ENCODE results near the gene FOXC1.
A peak's percentile ranks its signal among the peaks of the same experiment; 100 is the strongest.

Gene FOXC1

DNA sequence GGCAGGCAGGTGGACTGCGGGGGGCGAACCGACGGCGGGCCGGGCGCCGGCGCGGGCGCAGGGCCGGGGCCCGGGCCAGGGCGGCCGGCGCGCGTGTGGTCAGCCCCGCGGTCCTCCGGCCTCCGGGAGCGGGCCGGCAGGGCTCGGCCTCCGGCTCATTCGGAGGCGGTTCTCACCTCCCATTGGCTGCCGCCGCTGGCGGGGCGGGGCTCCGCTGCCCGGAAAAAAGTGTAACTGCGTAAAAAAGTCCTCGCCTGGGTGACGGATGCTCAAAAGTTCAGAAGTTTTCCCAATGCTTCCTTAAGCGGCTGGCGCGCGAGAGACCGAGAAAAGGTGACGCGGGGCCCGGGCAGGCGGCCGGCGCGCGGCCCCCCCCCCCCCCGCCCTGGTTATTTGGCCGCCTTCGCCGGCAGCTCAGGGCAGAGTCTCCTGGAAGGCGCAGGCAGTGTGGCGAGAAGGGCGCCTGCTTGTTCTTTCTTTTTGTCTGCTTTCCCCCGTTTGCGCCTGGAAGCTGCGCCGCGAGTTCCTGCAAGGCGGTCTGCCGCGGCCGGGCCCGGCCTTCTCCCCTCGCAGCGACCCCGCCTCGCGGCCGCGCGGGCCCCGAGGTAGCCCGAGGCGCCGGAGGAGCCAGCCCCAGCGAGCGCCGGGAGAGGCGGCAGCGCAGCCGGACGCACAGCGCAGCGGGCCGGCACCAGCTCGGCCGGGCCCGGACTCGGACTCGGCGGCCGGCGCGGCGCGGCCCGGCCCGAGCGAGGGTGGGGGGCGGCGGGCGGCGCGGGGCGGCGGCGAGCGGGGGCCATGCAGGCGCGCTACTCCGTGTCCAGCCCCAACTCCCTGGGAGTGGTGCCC is at the start of gene FOXC1:
FOXC1 (plus strand) TSS at position 268 of the 849 bp plus-strand sequence; CDS start at position 799, 531 bp downstream.
- Mint-ChIP-seq H3K27me3 (peaks cover 61% of the 10 kb centered on the region), H3K9me3 (no peaks in the 10 kb centered on the region), H3K4me3 (peak within 1 kb of the TSS; percentile 76), H3K36me3 (ENCODE audit: low read depth) (no peaks in the 10 kb centered on the region), H3K27ac (peak within 1 kb of the TSS; percentile 63), H3K4me1 (ENCODE audit: low read depth) (peaks cover 50% of the 10 kb centered on the region)

DNA sequence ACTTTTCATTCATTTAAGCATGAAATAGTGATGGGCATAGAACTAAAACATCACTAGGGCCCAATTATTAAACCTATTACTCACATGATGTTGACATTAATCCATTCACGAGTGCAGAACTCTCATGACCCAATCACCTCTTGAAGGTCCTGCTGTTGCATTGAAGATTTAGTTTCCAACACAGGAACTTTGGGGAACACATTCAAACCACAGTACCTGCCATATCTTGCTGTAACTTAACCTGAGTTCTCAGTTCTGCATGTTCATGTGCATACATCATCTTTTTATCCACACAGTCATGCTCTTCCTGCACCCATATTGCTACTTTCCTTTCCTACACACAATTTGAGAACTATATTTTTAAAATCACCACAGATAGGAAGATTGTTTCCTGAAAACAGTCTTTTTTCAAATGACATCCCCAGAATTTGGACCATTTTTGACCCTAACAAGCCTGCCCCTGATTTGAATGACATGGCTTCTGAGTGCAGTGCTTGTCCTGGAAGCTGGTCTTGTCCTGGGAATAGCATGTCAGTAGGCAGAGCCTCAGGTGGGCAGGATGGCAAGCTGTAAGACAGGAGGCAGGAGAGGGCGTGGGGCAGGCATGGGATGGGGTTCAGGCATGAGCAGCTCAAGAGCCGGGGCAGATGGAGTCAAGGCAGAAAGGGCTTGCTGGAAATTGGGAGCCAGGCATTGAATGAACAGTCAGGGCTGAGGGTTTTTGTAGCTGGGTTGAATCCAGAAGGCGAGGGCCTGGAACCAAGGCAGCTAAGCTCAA is 49.2 kb upstream of the FOXC1 start:
- Mint-ChIP-seq H3K27me3 (peaks cover 20% of the 10 kb centered on the region), H3K36me3 (ENCODE audit: low read depth) (no peaks in the 10 kb centered on the region), H3K9me3 (no peaks in the 10 kb centered on the region), H3K4me3 (no peak overlapping the region), H3K4me1 (ENCODE audit: low read depth) (peaks cover under 1% of the 10 kb centered on the region), H3K27ac (no peak overlapping the region)

DNA sequence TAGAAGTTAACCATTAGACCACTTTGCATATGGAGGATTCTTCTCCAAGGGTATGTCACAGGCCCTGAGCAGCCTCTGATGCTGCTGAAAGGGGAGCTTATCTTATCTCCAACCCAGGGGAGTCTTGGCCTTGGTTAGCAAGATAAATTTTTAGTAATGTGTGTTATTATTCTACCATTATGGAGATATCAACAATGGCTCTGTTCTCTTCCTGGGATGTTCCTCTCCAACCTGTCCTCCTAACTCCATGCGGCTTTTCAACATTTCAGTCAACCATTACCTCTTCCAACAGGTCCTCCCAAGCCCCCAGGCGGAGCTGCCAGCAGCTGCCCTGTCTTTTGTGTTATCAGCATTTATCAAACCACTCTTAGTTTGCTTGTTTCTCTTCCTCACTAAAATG is 48.4 kb upstream of the FOXC1 start:
- H3K27me3 Mint-ChIP-seq, result peaks cover 14% of the 10 kb centered on the region
- no peaks in the 10 kb centered on the region for H3K9me3 Mint-ChIP-seq
- no peak overlapping the region for H3K4me3 Mint-ChIP-seq
- H3K4me1 Mint-ChIP-seq (ENCODE audit: low read depth), result no peaks in the 10 kb centered on the region
- no peak overlapping the region for H3K27ac Mint-ChIP-seq
- no peaks in the 10 kb centered on the region for H3K36me3 Mint-ChIP-seq (ENCODE audit: low read depth)

GRCh38 chr6:1562171-1562955 is 47.4 kb upstream of the FOXC1 start:
- H3K27me3 Mint-ChIP-seq, result peaks cover 11% of the 10 kb centered on the region
- H3K27ac Mint-ChIP-seq, result no peak overlapping the region
- no peaks in the 10 kb centered on the region for H3K4me1 Mint-ChIP-seq (ENCODE audit: low read depth)
- no peaks in the 10 kb centered on the region for H3K9me3 Mint-ChIP-seq
- no peak overlapping the region for H3K4me3 Mint-ChIP-seq
- no peaks in the 10 kb centered on the region for H3K36me3 Mint-ChIP-seq (ENCODE audit: low read depth)

DNA sequence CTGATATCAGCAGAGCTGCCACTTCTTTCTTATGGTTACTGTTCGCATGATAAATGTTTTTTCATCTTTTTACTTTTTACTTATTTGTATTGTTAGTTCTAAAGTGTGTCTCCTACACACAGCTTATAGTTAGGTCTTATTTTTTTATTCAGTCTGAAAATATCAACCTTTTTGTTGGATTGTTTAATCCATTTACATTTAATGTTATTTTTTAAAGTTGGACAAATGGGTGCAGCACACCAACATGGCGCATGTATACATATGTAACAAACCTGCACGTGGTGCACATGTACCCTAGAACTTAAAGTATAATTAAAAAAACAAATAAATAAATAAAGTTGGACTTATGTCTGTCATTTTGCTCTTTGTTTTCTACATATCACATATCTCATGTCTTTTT is 40.3 kb upstream of the FOXC1 start:
- Mint-ChIP-seq H3K4me3 (no peak overlapping the region), H3K36me3 (ENCODE audit: low read depth) (no peaks in the 10 kb centered on the region), H3K4me1 (ENCODE audit: low read depth) (no peaks in the 10 kb centered on the region), H3K27ac (no peak overlapping the region), H3K9me3 (peaks cover 16% of the 10 kb centered on the region), H3K27me3 (peaks cover 15% of the 10 kb centered on the region)

DNA sequence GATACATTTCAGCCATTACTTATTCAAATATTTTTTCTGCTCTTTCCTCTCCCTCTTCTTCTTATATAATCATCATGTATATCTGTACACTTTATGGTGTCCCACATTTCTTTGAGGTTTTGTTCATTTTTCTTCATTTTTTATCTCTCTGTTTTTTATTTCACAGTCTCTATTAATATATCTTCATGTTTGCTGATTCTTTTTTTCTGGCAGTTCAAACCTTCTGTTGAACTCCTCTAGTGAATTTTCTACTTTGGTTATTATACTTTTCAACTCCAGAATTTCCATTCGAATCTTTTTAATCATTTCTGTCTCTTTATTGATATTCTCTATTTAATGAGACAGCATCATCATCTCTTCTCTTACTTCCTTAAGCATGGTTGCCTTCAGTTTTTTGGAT is 38.9 kb upstream of the FOXC1 start:
- Mint-ChIP-seq H3K27me3 (peaks cover 15% of the 10 kb centered on the region), H3K36me3 (ENCODE audit: low read depth) (no peaks in the 10 kb centered on the region), H3K27ac (no peak overlapping the region), H3K4me3 (no peak overlapping the region), H3K4me1 (ENCODE audit: low read depth) (no peaks in the 10 kb centered on the region), H3K9me3 (peaks cover 16% of the 10 kb centered on the region)

DNA sequence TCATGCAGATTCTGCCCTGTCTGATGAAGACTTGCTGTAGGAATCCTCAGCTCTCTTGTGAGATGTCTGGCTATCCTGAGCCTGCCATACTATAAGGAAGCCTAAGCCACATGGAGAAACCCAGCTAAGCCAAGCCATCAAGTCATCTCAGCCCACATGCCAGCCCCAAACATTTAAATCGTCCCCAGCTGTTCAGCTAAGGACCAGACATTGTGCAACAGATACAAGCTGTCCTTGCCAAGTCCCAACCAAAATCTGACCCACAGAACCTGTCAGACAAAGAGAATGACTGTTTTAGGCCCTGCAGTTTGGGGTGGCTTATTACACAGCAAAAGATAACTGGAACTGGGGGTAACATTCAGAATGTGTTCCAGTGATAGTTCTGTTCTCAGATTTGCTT is 36.8 kb upstream of the FOXC1 start:
- Mint-ChIP-seq H3K9me3 (peaks cover 16% of the 10 kb centered on the region), H3K27me3 (peaks cover 18% of the 10 kb centered on the region), H3K4me3 (no peak overlapping the region), H3K27ac (no peak overlapping the region), H3K4me1 (ENCODE audit: low read depth) (no peaks in the 10 kb centered on the region), H3K36me3 (ENCODE audit: low read depth) (no peaks in the 10 kb centered on the region)

DNA sequence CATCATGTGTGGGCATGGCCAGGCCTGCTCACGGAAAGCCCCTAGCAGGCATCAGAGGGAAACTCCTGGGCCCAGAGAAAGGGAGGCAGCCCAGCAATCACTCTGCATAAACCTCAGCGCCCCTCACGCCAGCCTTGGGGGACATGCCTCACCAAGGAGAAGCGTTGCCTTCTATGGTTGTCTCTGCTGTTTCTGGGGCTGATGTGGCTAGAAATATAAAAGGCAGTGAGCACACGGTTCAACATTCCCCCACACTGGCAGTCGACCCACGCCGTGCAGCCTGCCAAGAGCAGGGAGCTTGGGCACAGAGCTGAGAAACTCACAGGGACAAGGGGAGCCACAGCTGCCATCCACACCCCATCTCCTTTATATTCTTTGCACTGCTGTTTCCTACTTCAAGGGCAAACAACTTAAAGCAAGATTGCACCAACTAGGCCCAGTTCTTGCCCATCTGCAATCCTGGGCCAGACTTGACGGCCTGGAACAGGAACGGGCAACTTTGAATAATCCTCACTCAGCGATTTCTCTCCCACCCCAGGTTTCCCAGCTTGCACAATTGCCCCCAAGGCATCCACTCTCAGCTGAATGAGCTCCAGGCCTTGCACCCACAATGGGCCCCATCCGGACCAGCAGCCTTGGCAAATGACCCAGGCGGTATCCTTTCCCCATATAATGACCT is 35.5 kb upstream of the FOXC1 start:
- H3K36me3 Mint-ChIP-seq (ENCODE audit: low read depth), result no peaks in the 10 kb centered on the region
- no peak overlapping the region for H3K4me3 Mint-ChIP-seq
- H3K27ac Mint-ChIP-seq, result no peak overlapping the region
- peaks cover 18% of the 10 kb centered on the region for H3K27me3 Mint-ChIP-seq
- no peaks in the 10 kb centered on the region for H3K4me1 Mint-ChIP-seq (ENCODE audit: low read depth)
- peaks cover 16% of the 10 kb centered on the region for H3K9me3 Mint-ChIP-seq

- peaks cover 16% of the 10 kb centered on the region for H3K9me3 Mint-ChIP-seq
- no peaks in the 10 kb centered on the region for H3K4me1 Mint-ChIP-seq (ENCODE audit: low read depth)
- H3K36me3 Mint-ChIP-seq (ENCODE audit: low read depth), result no peaks in the 10 kb centered on the region
- peaks cover 18% of the 10 kb centered on the region for H3K27me3 Mint-ChIP-seq
- no peak overlapping the region for H3K27ac Mint-ChIP-seq
- no peak overlapping the region for H3K4me3 Mint-ChIP-seq
Observed at GRCh38 chr6:1574890-1575209, 34.9 kb upstream of the FOXC1 start.

- peaks cover 16% of the 10 kb centered on the region for H3K9me3 Mint-ChIP-seq
- H3K27me3 Mint-ChIP-seq, result peaks cover 16% of the 10 kb centered on the region
- H3K4me3 Mint-ChIP-seq, result no peak overlapping the region
- H3K36me3 Mint-ChIP-seq (ENCODE audit: low read depth), result no peaks in the 10 kb centered on the region
- H3K27ac Mint-ChIP-seq, result no peak overlapping the region
- no peaks in the 10 kb centered on the region for H3K4me1 Mint-ChIP-seq (ENCODE audit: low read depth)
Observed at GRCh38 chr6:1575210-1576041, 34.3 kb upstream of the FOXC1 start.

DNA sequence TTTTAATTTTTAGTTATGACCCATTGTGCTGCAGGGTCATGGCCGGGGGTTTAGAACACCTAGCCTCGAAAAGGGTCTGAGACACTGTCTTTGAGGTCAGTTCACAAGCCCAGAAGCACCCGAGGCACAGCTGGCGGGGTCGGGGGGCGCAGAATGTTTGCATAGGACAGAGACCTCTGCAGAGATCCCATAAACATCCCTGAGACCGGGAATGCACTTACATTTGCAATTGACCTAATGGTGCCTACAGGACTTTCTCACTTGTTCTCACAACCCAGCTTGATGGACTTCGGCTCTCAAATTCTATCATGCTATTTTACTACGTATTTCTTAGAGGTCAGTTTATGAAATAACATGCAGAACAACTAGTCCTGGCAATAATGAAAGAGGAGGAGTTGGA is 33.5 kb upstream of the FOXC1 start:
- peaks cover 10% of the 10 kb centered on the region for H3K9me3 Mint-ChIP-seq
- no peaks in the 10 kb centered on the region for H3K4me1 Mint-ChIP-seq (ENCODE audit: low read depth)
- H3K4me3 Mint-ChIP-seq, result no peak overlapping the region
- no peak overlapping the region for H3K27ac Mint-ChIP-seq
- H3K27me3 Mint-ChIP-seq, result peaks cover 10% of the 10 kb centered on the region
- no peaks in the 10 kb centered on the region for H3K36me3 Mint-ChIP-seq (ENCODE audit: low read depth)

DNA sequence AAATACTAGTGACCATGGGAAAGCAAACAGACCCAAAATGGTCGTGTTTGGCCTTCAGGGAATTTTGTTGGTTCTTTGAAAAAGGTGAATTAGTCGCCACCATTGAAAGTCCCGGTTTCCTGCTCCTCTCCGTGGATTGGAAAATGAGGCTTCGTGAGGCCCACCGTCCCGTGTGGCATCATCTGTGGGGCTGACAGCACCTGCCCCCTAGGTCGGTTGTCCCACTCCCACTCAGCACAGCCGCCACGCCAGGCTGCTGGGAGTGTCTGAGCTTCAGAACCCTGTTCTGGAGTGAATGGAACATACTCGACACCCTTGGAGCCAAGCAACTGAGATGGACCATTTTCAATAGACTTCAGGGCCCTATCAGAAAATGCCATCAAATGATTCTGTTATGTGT is 33.0 kb upstream of the FOXC1 start:
- Mint-ChIP-seq H3K4me3 (no peak overlapping the region), H3K27me3 (peaks cover 9% of the 10 kb centered on the region), H3K36me3 (ENCODE audit: low read depth) (no peaks in the 10 kb centered on the region), H3K4me1 (ENCODE audit: low read depth) (no peaks in the 10 kb centered on the region), H3K9me3 (peaks cover 5% of the 10 kb centered on the region), H3K27ac (no peak overlapping the region)

GRCh38 chr6:1577146-1577680 is 32.5 kb upstream of the FOXC1 start:
- Mint-ChIP-seq H3K27me3 (peaks cover 7% of the 10 kb centered on the region), H3K4me1 (ENCODE audit: low read depth) (no peaks in the 10 kb centered on the region), H3K4me3 (no peak overlapping the region), H3K9me3 (peaks cover 3% of the 10 kb centered on the region), H3K36me3 (ENCODE audit: low read depth) (no peaks in the 10 kb centered on the region), H3K27ac (no peak overlapping the region)
